Liver (tissue), 9 donors: ENCODE measurements around the gene IRAK3. TPM values are rescaled to one million over a fixed set of nuclear protein-coding genes. Genes with fewer than 3 reads are reported as not detected.
"Not testable (repeated sequence)": the region's sequence is repeated elsewhere in the genome, so short reads cannot be mapped to it uniquely, and the experiment has no call there.

ENCODE experiments used
- DNase-seq: peaks from one replicate; pipeline ENCODE4 v3.0.0-alpha.2; 2017; ENCODE audit warnings: low spot score
- H3K27ac ChIP-seq, 2 donors: one replicate each; pipeline ENCODE4 v1.7.0; 2013; ENCODE audit warnings: inconsistent platforms in 2 of 2, low read length in 2 of 2, control low read depth in 1 of 2, low read depth in 1 of 2, mild to moderate bottlenecking in 1 of 2
- H3K27me3 ChIP-seq, 4 donors: one replicate each; pipeline versions ENCODE4 v1.6.1 to v1.7.0; 2013; ENCODE audit warnings: low read length in 3 of 4, inconsistent platforms in 1 of 4, mild to moderate bottlenecking in 1 of 4, moderate library complexity in 1 of 4; ENCODE audit not compliant: control insufficient read depth in 4 of 4, insufficient read depth in 4 of 4
- H3K36me3 ChIP-seq, 4 donors: one replicate each; pipeline versions ENCODE4 v1.6.1 to v1.7.0; 2013; ENCODE audit warnings: low read length in 3 of 4, mild to moderate bottlenecking in 3 of 4, low read depth in 1 of 4, moderate library complexity in 1 of 4; ENCODE audit not compliant: control insufficient read depth in 4 of 4, insufficient read depth in 3 of 4
- H3K4me1 ChIP-seq, 4 donors: one replicate each; pipeline versions ENCODE4 v1.6.1 to v1.7.0; 2013; ENCODE audit warnings: low read length in 3 of 4, mild to moderate bottlenecking in 3 of 4, moderate library complexity in 1 of 4; ENCODE audit not compliant: control insufficient read depth in 4 of 4, insufficient read depth in 4 of 4
- H3K4me3 ChIP-seq, 3 donors: one replicate each; pipeline versions ENCODE4 v1.6.1 to v1.7.0; 2013; ENCODE audit warnings: low read length in 3 of 3, control low read depth in 1 of 3, low read depth in 1 of 3, mild to moderate bottlenecking in 1 of 3
- H3K9ac ChIP-seq, 2 donors: one replicate each; pipeline ENCODE4 v1.7.0; 2013; ENCODE audit warnings: low read length in 2 of 2, mild to moderate bottlenecking in 2 of 2, moderate library complexity in 2 of 2, control low read depth in 1 of 2, low read depth in 1 of 2
- H3K9me3 ChIP-seq, 4 donors: one replicate each; pipeline versions ENCODE4 v1.6.1 to v1.7.0; 2013; ENCODE audit warnings: low read length in 3 of 4; ENCODE audit not compliant: control insufficient read depth in 4 of 4
- FOXA2 ChIP-seq: IDR thresholded peaks from 2 replicates; pipeline ENCODE4 v1.6.1; 2016; ENCODE audit warnings: antibody characterized with exemption
- GABPA ChIP-seq, 2 donors: IDR thresholded peaks in 1 of 2; conservative IDR thresholded peaks in 1 of 2; 2 replicates each; pipeline ENCODE4 v1.6.1; 2016; ENCODE audit warnings: antibody characterized with exemption in 2 of 2, mild to moderate bottlenecking in 1 of 2, moderate library complexity in 1 of 2
- NR2F2 ChIP-seq: IDR thresholded peaks from 2 replicates; pipeline ENCODE4 v1.6.1; 2016; ENCODE audit warnings: antibody characterized with exemption
- RXRA ChIP-seq, 2 donors: IDR thresholded peaks; 2 replicates each; pipeline ENCODE4 v1.6.1; 2017 to 2018; ENCODE audit warnings: antibody characterized with exemption in 2 of 2, mild to moderate bottlenecking in 1 of 2
- WGBS: extraction: QIAGEN DNeasy Blood & Tissue Kit; methylation state at CpG from one replicate; pipeline ENCODE4 v1.1.7; 2013; 5-methylcytosine and 5-hydroxymethylcytosine counted together
- polyA plus RNA-seq, 2 donors: library from polyadenylated mRNA; stranded (reverse) in 1 of 2; unstranded in 1 of 2; fragments of 200-250 nt in 1 of 2; fragments of >200 nt in 1 of 2; fragmentation: Nextera tagmentation in 1 of 2; extraction: Ambion mirVana in 1 of 2; gene quantifications; one replicate each; pipeline versions ENCODE4 v1.2.1 to v1.2.3, GENCODE V29; 2013 to 2015
- total RNA-seq, 2 donors: library from RNA; depleted of rRNA; stranded (reverse); fragments of >200 nt; gene quantifications; one replicate each; pipeline ENCODE4 v1.2.3, GENCODE V29; 2014
- TF ChIP-seq, protein P1 (sequence below): IDR thresholded peaks from 2 replicates; pipeline ENCODE4 v1.6.1; 2016; ENCODE audit warnings: antibody characterized with exemption
- TF ChIP-seq, protein P2 (sequence below): IDR thresholded peaks from 2 replicates; pipeline ENCODE4 v1.6.1; 2016; ENCODE audit warnings: antibody characterized with exemption, mild to moderate bottlenecking
- TF ChIP-seq, protein P3 (sequence below): IDR thresholded peaks from 2 replicates; pipeline ENCODE4 v1.6.1; 2016; ENCODE audit warnings: antibody characterized with exemption
- TF ChIP-seq, protein P4 (sequence below): fragments of 150-350 bp; IDR thresholded peaks from 2 replicates; pipeline ENCODE4 v1.5.1; 2017; ENCODE audit warnings: improper control_type of control experiment, low read depth, low read length; ENCODE audit not compliant: missing input control
- donor health status: healthy.
- donor health status: healthy.
- donor health status: healthy.
- donor health status: healthy.
- donor health status: healthy.

The IRAK3 gene
- total and polyA plus RNA-seq, 4 donors: 1.1 to 8.6 (median 3.5) TPM

DNA sequence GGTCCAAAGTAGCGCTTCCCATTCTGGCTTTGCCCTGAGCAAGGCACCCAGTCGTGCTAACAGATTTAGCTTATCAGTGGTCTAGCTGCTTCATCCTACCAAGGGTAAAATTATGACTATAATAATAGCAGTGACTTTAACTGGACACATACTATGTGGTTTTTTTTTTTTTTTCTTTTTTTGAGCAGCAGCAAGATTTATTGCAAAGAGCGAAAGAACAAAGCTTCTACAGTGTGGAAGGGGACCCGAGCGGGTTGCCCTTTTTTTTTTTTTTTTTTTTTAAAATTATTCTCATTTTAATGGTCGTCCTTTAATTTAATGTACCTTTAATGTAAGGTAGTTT lies 113.8 kb downstream of the IRAK3 start:
- peak overlapping the region; percentile 80 to 81 for H3K27ac ChIP-seq
- 32% methylated on average over 6 of the region's 6 CpGs for WGBS
- TF ChIP-seq, protein P1, sequence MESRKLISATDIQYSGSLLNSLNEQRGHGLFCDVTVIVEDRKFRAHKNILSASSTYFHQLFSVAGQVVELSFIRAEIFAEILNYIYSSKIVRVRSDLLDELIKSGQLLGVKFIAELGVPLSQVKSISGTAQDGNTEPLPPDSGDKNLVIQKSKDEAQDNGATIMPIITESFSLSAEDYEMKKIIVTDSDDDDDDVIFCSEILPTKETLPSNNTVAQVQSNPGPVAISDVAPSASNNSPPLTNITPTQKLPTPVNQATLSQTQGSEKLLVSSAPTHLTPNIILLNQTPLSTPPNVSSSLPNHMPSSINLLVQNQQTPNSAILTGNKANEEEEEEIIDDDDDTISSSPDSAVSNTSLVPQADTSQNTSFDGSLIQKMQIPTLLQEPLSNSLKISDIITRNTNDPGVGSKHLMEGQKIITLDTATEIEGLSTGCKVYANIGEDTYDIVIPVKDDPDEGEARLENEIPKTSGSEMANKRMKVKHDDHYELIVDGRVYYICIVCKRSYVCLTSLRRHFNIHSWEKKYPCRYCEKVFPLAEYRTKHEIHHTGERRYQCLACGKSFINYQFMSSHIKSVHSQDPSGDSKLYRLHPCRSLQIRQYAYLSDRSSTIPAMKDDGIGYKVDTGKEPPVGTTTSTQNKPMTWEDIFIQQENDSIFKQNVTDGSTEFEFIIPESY: no peak
- TF ChIP-seq, protein P2, sequence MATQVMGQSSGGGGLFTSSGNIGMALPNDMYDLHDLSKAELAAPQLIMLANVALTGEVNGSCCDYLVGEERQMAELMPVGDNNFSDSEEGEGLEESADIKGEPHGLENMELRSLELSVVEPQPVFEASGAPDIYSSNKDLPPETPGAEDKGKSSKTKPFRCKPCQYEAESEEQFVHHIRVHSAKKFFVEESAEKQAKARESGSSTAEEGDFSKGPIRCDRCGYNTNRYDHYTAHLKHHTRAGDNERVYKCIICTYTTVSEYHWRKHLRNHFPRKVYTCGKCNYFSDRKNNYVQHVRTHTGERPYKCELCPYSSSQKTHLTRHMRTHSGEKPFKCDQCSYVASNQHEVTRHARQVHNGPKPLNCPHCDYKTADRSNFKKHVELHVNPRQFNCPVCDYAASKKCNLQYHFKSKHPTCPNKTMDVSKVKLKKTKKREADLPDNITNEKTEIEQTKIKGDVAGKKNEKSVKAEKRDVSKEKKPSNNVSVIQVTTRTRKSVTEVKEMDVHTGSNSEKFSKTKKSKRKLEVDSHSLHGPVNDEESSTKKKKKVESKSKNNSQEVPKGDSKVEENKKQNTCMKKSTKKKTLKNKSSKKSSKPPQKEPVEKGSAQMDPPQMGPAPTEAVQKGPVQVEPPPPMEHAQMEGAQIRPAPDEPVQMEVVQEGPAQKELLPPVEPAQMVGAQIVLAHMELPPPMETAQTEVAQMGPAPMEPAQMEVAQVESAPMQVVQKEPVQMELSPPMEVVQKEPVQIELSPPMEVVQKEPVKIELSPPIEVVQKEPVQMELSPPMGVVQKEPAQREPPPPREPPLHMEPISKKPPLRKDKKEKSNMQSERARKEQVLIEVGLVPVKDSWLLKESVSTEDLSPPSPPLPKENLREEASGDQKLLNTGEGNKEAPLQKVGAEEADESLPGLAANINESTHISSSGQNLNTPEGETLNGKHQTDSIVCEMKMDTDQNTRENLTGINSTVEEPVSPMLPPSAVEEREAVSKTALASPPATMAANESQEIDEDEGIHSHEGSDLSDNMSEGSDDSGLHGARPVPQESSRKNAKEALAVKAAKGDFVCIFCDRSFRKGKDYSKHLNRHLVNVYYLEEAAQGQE: no peak
- TF ChIP-seq, protein P3, sequence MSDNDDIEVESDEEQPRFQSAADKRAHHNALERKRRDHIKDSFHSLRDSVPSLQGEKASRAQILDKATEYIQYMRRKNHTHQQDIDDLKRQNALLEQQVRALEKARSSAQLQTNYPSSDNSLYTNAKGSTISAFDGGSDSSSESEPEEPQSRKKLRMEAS: no peak
- no peak for TF ChIP-seq FOXA2
- TF ChIP-seq RXRA (IDR thresholded peaks at IDR 0.05): no peak
- no peak for TF ChIP-seq NR2F2
- TF ChIP-seq, protein P4, sequence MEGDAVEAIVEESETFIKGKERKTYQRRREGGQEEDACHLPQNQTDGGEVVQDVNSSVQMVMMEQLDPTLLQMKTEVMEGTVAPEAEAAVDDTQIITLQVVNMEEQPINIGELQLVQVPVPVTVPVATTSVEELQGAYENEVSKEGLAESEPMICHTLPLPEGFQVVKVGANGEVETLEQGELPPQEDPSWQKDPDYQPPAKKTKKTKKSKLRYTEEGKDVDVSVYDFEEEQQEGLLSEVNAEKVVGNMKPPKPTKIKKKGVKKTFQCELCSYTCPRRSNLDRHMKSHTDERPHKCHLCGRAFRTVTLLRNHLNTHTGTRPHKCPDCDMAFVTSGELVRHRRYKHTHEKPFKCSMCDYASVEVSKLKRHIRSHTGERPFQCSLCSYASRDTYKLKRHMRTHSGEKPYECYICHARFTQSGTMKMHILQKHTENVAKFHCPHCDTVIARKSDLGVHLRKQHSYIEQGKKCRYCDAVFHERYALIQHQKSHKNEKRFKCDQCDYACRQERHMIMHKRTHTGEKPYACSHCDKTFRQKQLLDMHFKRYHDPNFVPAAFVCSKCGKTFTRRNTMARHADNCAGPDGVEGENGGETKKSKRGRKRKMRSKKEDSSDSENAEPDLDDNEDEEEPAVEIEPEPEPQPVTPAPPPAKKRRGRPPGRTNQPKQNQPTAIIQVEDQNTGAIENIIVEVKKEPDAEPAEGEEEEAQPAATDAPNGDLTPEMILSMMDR: no peak
- TF ChIP-seq GABPA (IDR thresholded peaks at IDR 0.05 in 1 of 2, conservative IDR thresholded peaks at IDR 0.05 in 1 of 2): no peak

DNA sequence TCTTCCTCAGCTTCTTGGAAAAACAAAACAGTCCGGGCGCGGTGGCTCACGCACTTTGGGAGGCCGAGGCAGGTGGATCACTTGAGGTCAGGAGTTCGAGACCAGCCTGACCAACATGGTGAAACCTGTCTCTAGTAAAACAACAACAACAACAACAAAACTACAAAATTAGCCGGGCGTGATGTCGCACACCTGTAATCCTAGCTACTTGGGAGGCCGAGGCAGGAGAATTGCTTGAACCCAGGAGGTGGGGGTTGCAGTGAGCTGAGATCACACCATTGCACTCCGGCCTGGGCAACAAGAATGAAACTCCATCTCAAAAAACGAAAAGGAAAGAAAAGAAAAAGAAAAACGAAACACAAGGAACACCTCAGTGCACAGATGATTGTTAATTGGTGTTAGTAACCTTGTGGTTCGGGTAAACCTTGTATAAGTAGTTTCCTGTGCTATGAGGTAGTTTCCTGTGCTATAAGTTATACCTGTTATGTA lies 114.3 kb downstream of the IRAK3 start:
- not testable (repeated sequence) for H3K27ac ChIP-seq, H3K27me3 ChIP-seq, H3K9ac ChIP-seq, DNase-seq, H3K36me3 ChIP-seq, H3K9me3 ChIP-seq, H3K4me3 ChIP-seq
- WGBS: 80% methylated on average over 14 of the region's 14 CpGs
- H3K4me1 ChIP-seq: peaks cover 2 to 12% (median 3%) of the 10 kb centered on the region in 4 donors

More for the DNA sequence above, 113.8 kb downstream of the IRAK3 start:
- Histone ChIP-seq H3K4me1 (peaks cover 2 to 12% (median 3%) of the 10 kb centered on the region in 4 donors), H3K9me3 (no peaks in the 10 kb centered on the region), H3K27me3 (no peaks in the 10 kb centered on the region), H3K4me3 (peak overlapping the region; percentile 62 to 97 (median 90)), H3K9ac (peak overlapping the region; percentile 40 to 90), H3K36me3 (peaks cover 0 to 5% (median under 1%) of the 10 kb centered on the region in 4 donors)
- no peak for DNase-seq

Other genes starting within 250 kb of the IRAK3 start
- gene LLPH, start 58.5 kb upstream of the IRAK3 start, total RNA-seq: 1 to 10 TPM; 2.6 to 3.0 TPM
- gene LLPH, start 58.5 kb upstream of the IRAK3 start, polyA plus RNA-seq: 10 to 100 TPM; 10.1 to 18.1 TPM
- gene TMBIM4, start 19.2 kb upstream of the IRAK3 start, total RNA-seq: 10 to 100 TPM; 58.6 to 63.1 TPM
- gene TMBIM4, start 19.2 kb upstream of the IRAK3 start, polyA plus RNA-seq: 100 to 1,000 TPM; 140 to 154 TPM
- gene HELB, start 113.3 kb downstream of the IRAK3 start, total RNA-seq: 1 to 10 TPM; 4.3 to 8.0 TPM
- gene HELB, start 113.3 kb downstream of the IRAK3 start, polyA plus RNA-seq: 1 to 10 TPM in 1 of 2 donors, under 1 TPM in 1; 0.18 to 1.6 TPM